ENCODE measurements around the gene ASAP2. TPM values are rescaled to one million over a fixed set of nuclear protein-coding genes. Genes with fewer than 3 reads are reported as not detected.
"Not testable (repeated sequence)": the region's sequence is repeated elsewhere in the genome, so short reads cannot be mapped to it uniquely, and the experiment has no call there.

The ASAP2 gene
- total RNA-seq, 1 donor from 2014 or later = 12.9 TPM

GRCh38 chr2:9392898-9393765, 186.5 kb downstream of the ASAP2 start:
- intact Hi-C loops (cut with DNase I) = no loop called here
- DNase-seq (ENCODE audit: missing footprints) = no peak
- ATAC-seq = peak; percentile 61

- intact Hi-C loops (cut with DNase I) = no loop called here
- ATAC-seq (no peak), DNase-seq (ENCODE audit: missing footprints) (no peak)
These were observed 188.2 kb downstream of the ASAP2 start for GRCh38 chr2:9394816-9395215.

DNA sequence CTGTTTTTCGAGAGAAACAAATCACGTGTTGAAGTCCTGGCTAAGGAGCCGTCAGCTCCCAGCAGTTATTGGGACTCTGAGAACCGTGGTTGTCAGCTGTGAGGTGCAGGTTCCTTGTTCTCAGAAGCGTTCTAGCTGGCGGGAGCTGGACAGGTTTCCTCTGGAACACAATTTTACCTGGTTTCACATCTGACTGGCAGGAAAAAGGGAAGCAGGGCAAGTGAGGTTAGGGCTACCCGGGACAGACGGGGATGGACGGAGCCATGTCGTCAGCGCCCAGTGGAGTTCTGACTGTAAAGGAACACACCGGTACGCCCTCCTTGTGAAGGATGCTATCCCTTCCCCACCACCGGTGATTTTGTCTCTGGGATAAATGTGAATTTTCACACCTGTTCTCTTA, 190.6 kb downstream of the ASAP2 start:
- intact Hi-C loops (cut with DNase I) = no loop called here
- ATAC-seq = no peak
- no peak for DNase-seq (ENCODE audit: missing footprints)

- DNase-seq (ENCODE audit: missing footprints); intact Hi-C loops (cut with DNase I); ATAC-seq: not testable (repeated sequence)
These were observed 191.6 kb downstream of the ASAP2 start for GRCh38 chr2:9398251-9398650.

GRCh38 chr2:9398881-9399780, 192.5 kb downstream of the ASAP2 start:
- DNase-seq (ENCODE audit: missing footprints) = no peak
- intact Hi-C loops (cut with DNase I) = no loop called here
- peak; percentile 71 for ATAC-seq

DNA sequence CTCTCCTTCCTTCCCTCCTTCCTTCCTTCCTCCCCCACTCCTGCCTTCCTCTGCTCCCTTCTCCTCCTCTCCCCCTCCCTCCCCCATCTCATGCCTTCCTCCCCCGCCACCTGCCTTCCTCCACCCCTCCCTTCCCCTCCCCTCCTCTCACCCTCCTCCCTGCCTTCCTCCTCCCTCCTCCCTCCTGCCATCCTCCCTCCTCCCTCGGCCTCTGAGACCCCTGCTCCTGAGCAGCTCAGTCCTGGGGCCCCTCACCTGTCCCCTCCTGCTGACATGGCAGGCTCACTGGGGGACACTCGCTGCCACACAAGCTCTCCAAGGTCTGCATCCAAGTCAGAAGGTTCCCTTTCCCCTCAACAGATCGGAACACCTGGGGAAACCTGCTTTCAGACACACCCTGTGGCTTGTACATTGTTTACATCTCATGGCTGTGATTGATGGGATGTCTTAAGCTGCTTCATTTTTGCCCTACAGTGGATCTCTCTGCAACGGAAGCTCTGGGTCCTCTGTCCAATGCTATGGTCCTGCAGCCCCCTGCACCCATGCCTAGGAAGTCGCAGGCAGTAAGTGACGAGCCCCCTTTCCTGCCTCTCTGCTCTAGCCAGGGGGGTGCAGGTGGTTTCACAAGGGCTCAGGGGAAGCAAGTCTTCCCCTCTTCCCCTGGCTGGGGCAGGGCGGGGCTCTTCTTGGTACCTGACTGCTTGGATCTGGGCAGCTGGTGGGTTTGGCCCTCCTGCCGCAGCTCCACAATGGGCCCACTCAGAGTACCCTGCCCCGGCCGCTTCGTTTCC, 193.9 kb downstream of the ASAP2 start:
- no peak for ATAC-seq
- no peak for DNase-seq (ENCODE audit: missing footprints)
- intact Hi-C loops (cut with DNase I) = no loop called here

- DNase-seq (ENCODE audit: missing footprints) (no peak), ATAC-seq (no peak)
- intact Hi-C loops (cut with DNase I) = no loop called here
These were observed 194.5 kb downstream of the ASAP2 start for GRCh38 chr2:9401059-9401547.

GRCh38 chr2:9401646-9402371, 195.2 kb downstream of the ASAP2 start:
- DNase-seq (ENCODE audit: missing footprints) = no peak
- no peak for ATAC-seq
- intact Hi-C loops (cut with DNase I) = no loop called here

DNA sequence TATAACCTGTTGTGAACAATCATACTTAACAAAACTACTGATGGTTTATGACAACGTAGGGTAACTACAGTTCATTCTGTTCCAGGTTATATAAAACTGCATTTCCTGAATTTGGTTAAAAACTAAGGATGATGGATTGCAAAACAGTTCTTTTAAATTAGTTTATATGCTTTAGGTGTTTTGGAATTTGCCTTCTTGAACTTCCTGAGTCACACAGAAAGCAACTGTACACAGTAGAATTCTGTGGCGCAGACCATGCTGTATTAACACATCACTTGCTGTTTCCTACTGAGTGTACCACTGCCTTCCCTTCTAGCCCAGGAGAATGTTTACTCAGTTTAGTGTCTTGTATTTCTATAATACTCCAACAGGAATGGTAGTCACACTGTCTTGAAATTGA, 197.3 kb downstream of the ASAP2 start:
- intact Hi-C loops (cut with DNase I) = no loop called here
- DNase-seq (ENCODE audit: missing footprints) = no peak
- ATAC-seq = no peak

GRCh38 chr2:9404451-9404850, 197.8 kb downstream of the ASAP2 start:
- intact Hi-C loops (cut with DNase I) = no loop called here
- no peak for ATAC-seq
- DNase-seq (ENCODE audit: missing footprints) = no peak

DNA sequence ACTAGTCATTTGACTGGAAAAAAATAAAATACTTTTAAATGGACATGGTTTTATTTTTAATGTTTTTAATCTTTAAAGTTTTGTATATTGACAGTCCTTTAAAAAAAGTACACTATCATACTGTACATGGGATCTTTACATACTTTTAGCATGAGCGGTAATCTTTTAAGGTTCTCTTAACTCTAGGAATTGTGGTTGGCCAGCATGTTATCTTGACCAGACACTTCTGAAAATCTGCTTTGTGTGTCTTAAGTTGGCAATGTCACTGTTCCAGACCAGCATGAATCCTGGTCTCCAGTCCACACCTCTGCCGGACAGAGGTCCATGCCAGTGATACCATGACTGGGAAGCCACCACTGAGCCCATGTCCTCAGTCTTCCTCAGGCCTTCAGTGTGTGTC, 199.0 kb downstream of the ASAP2 start:
- intact Hi-C loops (cut with DNase I) = no loop called here
- DNase-seq (ENCODE audit: missing footprints) (no peak), ATAC-seq (no peak)

DNA sequence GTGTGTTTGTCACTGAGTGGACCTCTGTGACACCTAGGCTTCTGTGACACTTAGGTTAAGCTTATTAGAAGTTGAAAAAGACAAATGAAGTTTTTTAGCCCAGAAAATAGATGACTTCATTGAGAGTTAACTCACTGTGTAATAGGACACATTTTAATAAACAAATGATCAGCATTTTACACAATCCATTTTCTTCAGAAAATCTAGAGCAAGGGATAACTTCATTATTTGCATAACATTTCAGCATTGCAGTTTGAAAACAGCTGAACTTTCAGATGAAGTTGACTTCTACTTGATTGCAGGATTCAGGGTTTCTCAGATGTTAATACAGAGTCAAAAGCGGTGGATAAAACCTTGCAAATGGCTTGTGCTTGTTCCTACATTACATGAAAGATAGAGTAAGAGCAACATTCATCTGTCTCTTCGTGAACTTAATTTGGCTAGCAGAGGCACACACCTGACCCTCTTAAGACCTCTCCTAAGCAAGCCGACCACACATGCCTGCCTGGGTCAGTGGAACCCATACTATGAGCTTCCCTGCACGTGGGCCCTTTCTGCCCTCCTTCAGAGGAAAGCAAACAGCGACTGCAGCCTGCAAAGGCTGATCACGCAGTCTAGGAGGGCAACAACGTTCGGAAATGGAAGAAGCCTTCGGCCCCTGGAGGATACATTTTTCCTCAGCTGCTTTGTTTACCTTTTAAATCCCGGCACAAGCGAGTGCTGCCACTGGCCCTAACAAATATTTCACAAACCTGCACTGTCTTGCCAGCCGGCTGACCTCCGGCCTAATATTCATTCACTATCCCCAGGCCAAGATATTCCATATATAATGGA, 200.1 kb downstream of the ASAP2 start:
- DNase-seq (ENCODE audit: missing footprints) = no peak
- intact Hi-C loops (cut with DNase I) = no loop called here
- ATAC-seq = no peak

GRCh38 chr2:9407363-9407811, 200.8 kb downstream of the ASAP2 start:
- DNase-seq (ENCODE audit: missing footprints) (no peak), ATAC-seq (no peak)
- intact Hi-C loops (cut with DNase I) = no loop called here

- ATAC-seq = no peak
- intact Hi-C loops (cut with DNase I) = no loop called here
- DNase-seq (ENCODE audit: missing footprints) = no peak
These were observed 202.1 kb downstream of the ASAP2 start for GRCh38 chr2:9408641-9409151.

DNA sequence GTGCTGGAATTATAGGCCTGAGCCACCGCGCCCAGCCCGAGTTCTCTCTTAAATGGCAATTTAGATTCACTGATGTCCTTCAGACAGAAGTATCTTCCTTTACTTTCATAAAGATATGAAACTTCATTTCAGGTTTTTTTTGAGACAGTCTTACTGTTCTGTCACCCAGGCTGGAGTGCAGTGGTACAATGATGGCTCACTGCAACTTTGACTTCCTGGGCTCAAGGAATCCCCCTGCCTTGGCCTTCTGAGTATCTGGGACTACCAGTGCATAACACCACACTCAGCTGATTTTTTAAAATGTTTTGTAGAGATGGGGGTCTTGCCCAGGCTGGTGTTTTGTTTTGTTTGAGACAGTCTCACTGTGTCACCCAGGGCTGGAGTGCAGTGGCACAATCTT, 203.5 kb downstream of the ASAP2 start:
- ATAC-seq (no peak), DNase-seq (ENCODE audit: missing footprints) (no peak)
- intact Hi-C loops (cut with DNase I) = no loop called here

DNA sequence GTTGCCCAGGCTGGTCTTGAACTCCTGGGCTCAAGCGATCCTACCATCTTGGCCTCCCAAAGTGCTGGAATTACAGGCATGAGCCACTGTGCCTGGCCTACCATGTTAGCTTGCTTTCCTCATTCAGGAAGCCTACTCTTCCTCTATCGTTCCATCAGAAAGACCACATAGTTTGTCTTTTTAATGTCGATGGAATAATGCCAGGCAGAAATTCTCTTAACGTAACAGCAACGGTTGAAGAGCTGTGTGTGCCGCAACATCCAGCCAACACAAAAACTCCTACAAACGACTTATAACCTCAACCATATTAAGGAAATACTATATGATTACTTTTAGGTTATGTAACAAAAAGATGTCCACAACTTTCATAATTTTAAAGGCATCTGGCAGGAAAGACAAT, 206.2 kb downstream of the ASAP2 start:
- ATAC-seq = no peak
- intact Hi-C loops (cut with DNase I) = no loop called here
- no peak for DNase-seq (ENCODE audit: missing footprints)

DNA sequence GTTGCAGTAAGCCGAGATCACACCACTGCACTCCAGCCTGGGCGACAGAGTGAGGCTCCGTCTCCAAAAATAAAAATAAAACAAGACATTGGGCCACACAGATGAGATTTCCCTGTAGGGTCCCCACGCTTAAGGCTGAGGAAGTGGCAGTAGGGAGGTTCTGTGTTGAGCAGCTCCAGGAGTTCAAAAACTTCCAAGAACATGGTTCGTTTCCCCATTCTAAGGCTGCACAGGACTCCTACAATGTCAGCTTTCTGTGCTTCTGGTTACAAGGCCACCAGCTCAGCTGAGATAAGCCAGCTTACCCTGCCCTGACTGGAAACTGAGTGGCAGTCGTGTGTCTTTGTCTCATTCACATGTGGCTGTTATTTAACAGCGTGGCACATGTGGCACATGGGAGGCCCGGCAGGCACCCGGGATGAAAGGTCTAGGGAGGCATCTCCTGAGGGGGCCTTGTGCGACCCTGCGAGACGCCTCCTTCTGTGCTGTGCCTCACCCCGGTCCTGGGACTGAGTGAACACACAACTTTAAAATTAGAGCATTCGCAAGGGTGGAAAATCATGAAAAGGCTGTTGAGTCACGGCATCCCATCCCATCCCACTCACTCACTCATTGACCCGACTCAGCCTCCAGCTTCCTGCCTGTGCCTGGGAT, 209.0 kb downstream of the ASAP2 start:
- intact Hi-C loops (cut with DNase I) = no loop called here
- DNase-seq (ENCODE audit: missing footprints) (no peak), ATAC-seq (no peak)
